Smooth muscle cell (in vitro differentiated cells): ENCODE results near the gene ZBTB7C. TPM values are rescaled to one million over a fixed set of nuclear protein-coding genes. Genes with fewer than 3 reads are reported as not detected.

Experiments
- DNase-seq: peaks from one replicate; lab custom pipeline; 2025; ENCODE audit not compliant: unreplicated experiment; lab: John Stamatoyannopoulos, UW
- H2AFZ ChIP-seq: fragments of 200-600 bp; sonication (generic); 2 replicates; pipeline ENCODE4 v1.6.0; 2016; ENCODE audit warnings: antibody characterized with exemption, low read depth, mild to moderate bottlenecking
- H3F3A ChIP-seq: fragments of 200-600 bp; sonication (generic); 2 replicates; pipeline ENCODE4 v1.6.0; 2017; ENCODE audit warnings: antibody characterized with exemption, low read depth
- H3K27ac ChIP-seq: fragments of 200-600 bp; sonication (generic); 2 replicates; pipeline ENCODE4 v1.5.1; 2016; ENCODE audit warnings: low read depth, mild to moderate bottlenecking
- H3K27me3 ChIP-seq: fragments of 200-600 bp; sonication (generic); 2 replicates; pipeline ENCODE4 v1.6.1; 2016; ENCODE audit warnings: low read depth, mild to moderate bottlenecking
- H3K36me3 ChIP-seq: fragments of 200-600 bp; sonication (generic); 2 replicates; pipeline ENCODE4 v1.5.1; 2016; ENCODE audit warnings: low read depth
- H3K4me1 ChIP-seq: fragments of 200-600 bp; sonication (generic); 2 replicates; pipeline ENCODE4 v1.5.1; 2016; ENCODE audit warnings: low read depth
- H3K4me2 ChIP-seq: fragments of 200-600 bp; sonication (generic); 2 replicates; pipeline ENCODE4 v1.6.0; 2016; ENCODE audit warnings: mild to moderate bottlenecking
- H3K4me3 ChIP-seq: fragments of 200-600 bp; sonication (generic); 2 replicates; pipeline ENCODE4 v1.5.1; 2016; ENCODE audit warnings: mild to moderate bottlenecking
- H3K79me2 ChIP-seq: fragments of 200-600 bp; sonication (generic); 2 replicates; pipeline ENCODE4 v1.6.0; 2016; ENCODE audit warnings: low read depth, mild to moderate bottlenecking
- H3K9ac ChIP-seq: fragments of 200-600 bp; sonication (generic); 2 replicates; pipeline ENCODE4 v1.6.0; 2016; ENCODE audit warnings: low read depth
- H3K9me3 ChIP-seq: fragments of 200-600 bp; sonication (generic); replicated peaks from 2 replicates; pipeline ENCODE4 v1.5.1; 2016; ENCODE audit warnings: low read depth
- H4K20me1 ChIP-seq: fragments of 200-600 bp; sonication (generic); 2 replicates; pipeline ENCODE4 v1.6.0; 2016; ENCODE audit warnings: low read depth
- CTCF ChIP-seq: fragments of 200-600 bp; sonication (generic); IDR thresholded peaks from 2 replicates; pipeline ENCODE4 v1.5.1; 2017; ENCODE audit warnings: borderline replicate concordance, mild to moderate bottlenecking, antibody characterized with exemption; ENCODE audit not compliant: insufficient read depth, poor library complexity, severe bottlenecking
- WGBS: methylation state at CpG from one replicate; pipeline ENCODE4 v1.1.7; 2016; ENCODE audit warnings: low lambda C conversion rate; 5-methylcytosine and 5-hydroxymethylcytosine counted together
- polyA plus RNA-seq: library from polyadenylated mRNA; unstranded; fragments of >200 nt; fragmentation: Nextera tagmentation; extraction: Ambion mirVana; gene quantifications from 2 replicates; pipeline ENCODE4 v1.2.1, GENCODE V29; 2016
- total RNA-seq: library from RNA; depleted of rRNA; stranded (reverse); fragments of >200 nt; gene quantifications from 2 replicates; pipeline ENCODE4 v1.2.3, GENCODE V29; 2014

ZBTB7C gene
- total and polyA plus RNA-seq, 2 experiments from 2014 or later: 0.48 to 0.63 TPM

GRCh38 chr18:48022531-48023329, 386.5 kb downstream of the ZBTB7C start:
- peaks cover 16% of the 10 kb centered on the region for H3K4me1 ChIP-seq
- no peak overlapping the region for H2AFZ ChIP-seq
- WGBS: 69% methylated on average over 16 of the region's 16 CpGs
- H3F3A ChIP-seq: no peaks in the 10 kb centered on the region
- peaks cover 8% of the 10 kb centered on the region for H3K27me3 ChIP-seq
- peak; percentile 56 for TF ChIP-seq CTCF
- no peak overlapping the region for H3K4me2 ChIP-seq
- no peak overlapping the region for H3K9ac ChIP-seq
- H3K27ac ChIP-seq: no peak overlapping the region
- H4K20me1 ChIP-seq: no peaks in the 10 kb centered on the region
- H3K36me3 ChIP-seq: no peaks in the 10 kb centered on the region
- DNase-seq: no peak
- H3K4me3 ChIP-seq: no peak overlapping the region
- H3K79me2 ChIP-seq: no peaks in the 10 kb centered on the region
- no peaks in the 10 kb centered on the region for H3K9me3 ChIP-seq

DNA sequence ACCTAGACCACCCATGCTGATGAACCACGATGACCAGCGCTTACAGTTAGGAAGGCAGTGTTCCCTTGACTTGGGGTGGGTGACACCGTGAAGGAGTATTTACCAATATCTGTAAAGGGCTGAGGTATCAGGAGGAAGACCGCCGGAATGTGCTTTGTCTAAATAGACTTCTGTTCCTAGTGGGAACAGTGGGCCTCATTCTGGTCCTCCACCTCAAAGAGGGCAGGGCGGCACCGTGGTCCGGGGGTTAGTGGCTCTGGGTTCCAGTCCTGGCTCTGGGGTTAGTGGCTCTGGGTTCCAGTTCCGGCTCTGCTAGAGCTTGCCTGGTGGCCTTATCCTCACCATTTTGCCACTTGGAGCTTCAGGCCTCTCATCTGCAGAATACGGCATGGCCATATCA, 387.2 kb downstream of the ZBTB7C start:
- no peaks in the 10 kb centered on the region for H3K79me2 ChIP-seq
- H3K4me1 ChIP-seq: peaks cover 9% of the 10 kb centered on the region
- no peaks in the 10 kb centered on the region for H4K20me1 ChIP-seq
- no peaks in the 10 kb centered on the region for H3F3A ChIP-seq
- H2AFZ ChIP-seq: no peak overlapping the region
- no peak overlapping the region for H3K4me2 ChIP-seq
- no peak overlapping the region for H3K4me3 ChIP-seq
- H3K36me3 ChIP-seq: no peaks in the 10 kb centered on the region
- H3K27me3 ChIP-seq: peaks cover 8% of the 10 kb centered on the region
- no peak for DNase-seq
- no peak overlapping the region for H3K9ac ChIP-seq
- no peaks in the 10 kb centered on the region for H3K9me3 ChIP-seq
- no peak overlapping the region for H3K27ac ChIP-seq
- no peak for TF ChIP-seq CTCF
- WGBS: 95% methylated on average over 10 of the region's 10 CpGs

GRCh38 chr18:48021273-48021914, 387.8 kb downstream of the ZBTB7C start:
- Histone ChIP-seq H3K4me1 (peaks cover 3% of the 10 kb centered on the region), H3K4me3 (no peak overlapping the region), H3K9me3 (no peaks in the 10 kb centered on the region), H2AFZ (no peak overlapping the region), H3K9ac (no peak overlapping the region), H3F3A (no peaks in the 10 kb centered on the region), H3K4me2 (no peak overlapping the region), H4K20me1 (no peaks in the 10 kb centered on the region), H3K27ac (no peak overlapping the region), H3K36me3 (no peaks in the 10 kb centered on the region), H3K79me2 (no peaks in the 10 kb centered on the region), H3K27me3 (peaks cover 8% of the 10 kb centered on the region)
- 86% methylated on average over 5 of the region's 5 CpGs for WGBS
- TF ChIP-seq CTCF: no peak
- no peak for DNase-seq
